K562 (cell line): Measurements from ENCODE around the gene ISG20L2. TPM values are rescaled to one million over a fixed set of nuclear protein-coding genes. Genes with fewer than 3 reads are reported as not detected.
A peak's percentile ranks its signal among the peaks of the same experiment; 100 is the strongest.

Source experiments
- POLR2A ChIP-seq: fragments of 450-650 bp; conservative IDR thresholded peaks from 2 replicates; pipeline ENCODE4 v1.6.1; 2016
- ZNF124 ChIP-seq: sonication (generic); formaldehyde crosslinking; IDR thresholded peaks from 2 replicates; pipeline ENCODE4 v1.8.1; 2022; ENCODE audit warnings: missing genetic modification reagents
- polyA plus RNA-seq, 8 experiments: library from polyadenylated mRNA; depleted of rRNA in 4 of 8; stranded (reverse) in 5 of 8; unstranded in 3 of 8; fragments of >200 nt; fragmentation: Nextera tagmentation in 2 of 8; fragmentation: Illumina TruSeq in 1 of 8; extraction: Ambion mirVana in 2 of 8; extraction: Trizol in 1 of 8; gene quantifications; 2 replicates each; pipeline versions ENCODE4 v1.2.1 to v1.2.3, GENCODE V29; 2011 to 2014; ENCODE audit warnings: inconsistent platforms in 1 of 8, missing spikeins in 1 of 8
- total RNA-seq, 7 experiments: library from RNA; depleted of rRNA in 6 of 7; stranded (reverse); fragments of >200 nt in 6 of 7; fragmentation: Illumina TruSeq in 2 of 7; extraction: Trizol in 2 of 7; gene quantifications; 2 replicates each; pipeline versions ENCODE4 v1.2.1 to v1.2.3, GENCODE V29; 2011 to 2021; ENCODE audit warnings: low replicate concordance in 1 of 7
- TF ChIP-seq, protein P1 (sequence below): fragments of 450-650 bp; IDR thresholded peaks from 2 replicates; pipeline ENCODE4 v1.6.1; 2016; ENCODE audit warnings: antibody characterized with exemption
- TF ChIP-seq, protein P2 (sequence below): sonication (generic); formaldehyde crosslinking; IDR thresholded peaks from 2 replicates; pipeline ENCODE4 v1.5.0; 2020; ENCODE audit warnings: missing genetic modification reagents
- TF ChIP-seq, protein P3 (sequence below), 2 experiments: fragments of 450-650 bp; conservative IDR thresholded peaks; 2 replicates each; pipeline ENCODE4 v1.6.1; 2017; ENCODE audit warnings: mild to moderate bottlenecking in 2 of 2, moderate library complexity in 2 of 2
- TF ChIP-seq, protein P4 (sequence below), 3 experiments: fragments of 200-800 bp in 1 of 3; fragments of 250-450 bp in 1 of 3; fragments of 450-650 bp in 1 of 3; sonication (Bioruptor Pico) in 1 of 3; sonication (Bioruptor generic) in 1 of 3; formaldehyde crosslinking in 1 of 3; IDR thresholded peaks; 2 replicates each; pipeline versions ENCODE4 v1.6.1 to v1.8.0; 2016 to 2022; ENCODE audit warnings: mild to moderate bottlenecking in 2 of 3, missing genetic modification characterization in 2 of 3, missing compliant biosample characterization in 1 of 3, moderate library complexity in 1 of 3
- TF ChIP-seq, protein P5 (sequence below): fragments of 450-650 bp; conservative IDR thresholded peaks from 2 replicates; pipeline ENCODE4 v1.6.1; 2016; ENCODE audit warnings: missing genetic modification characterization, low read depth, mild to moderate bottlenecking, missing compliant biosample characterization, moderate library complexity

Gene ISG20L2
- total and polyA plus RNA-seq, 9 of the 15 experiments (the other 6 are each of a cell fraction or from before 2014, with no cell fraction given), result 21.3 to 130 (median 50.3) TPM

DNA sequence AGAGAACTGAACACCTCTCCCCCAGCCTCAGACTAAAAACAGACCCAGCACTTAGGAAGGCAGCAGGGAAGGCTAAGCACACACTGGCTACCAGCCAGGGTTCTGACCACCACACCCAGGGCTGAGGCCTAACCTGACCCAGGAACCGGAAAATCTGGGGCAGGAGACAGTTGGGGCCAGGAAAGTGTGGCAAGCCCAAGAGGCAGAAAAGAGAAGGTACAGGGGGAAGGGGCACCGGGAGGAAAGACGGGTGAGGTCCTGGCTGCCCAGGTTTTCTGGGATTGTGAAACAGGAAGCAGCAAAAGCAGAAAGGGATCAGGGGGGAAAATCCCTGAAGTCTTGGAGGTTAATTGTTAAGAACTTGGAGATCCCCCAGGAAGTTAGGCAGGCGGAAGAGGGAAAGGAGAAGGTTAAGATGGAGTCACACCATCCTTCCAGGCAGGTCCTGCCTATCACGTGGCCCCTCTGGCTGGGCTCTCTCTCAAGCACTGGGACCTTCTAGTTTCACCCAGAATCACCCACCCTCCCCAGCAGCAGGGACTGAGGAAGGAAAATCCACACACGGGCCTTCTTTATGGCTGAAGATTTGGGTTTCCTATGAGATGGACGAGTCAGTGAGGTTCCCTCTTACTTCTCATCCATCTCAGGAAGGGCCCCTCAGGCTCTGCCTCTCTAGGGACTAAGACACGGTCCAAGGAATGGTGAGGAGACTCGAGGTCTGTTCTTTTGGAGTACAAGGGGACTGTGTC lies 20.3 kb upstream of the ISG20L2 start (continued):
- TF ChIP-seq, protein P1, sequence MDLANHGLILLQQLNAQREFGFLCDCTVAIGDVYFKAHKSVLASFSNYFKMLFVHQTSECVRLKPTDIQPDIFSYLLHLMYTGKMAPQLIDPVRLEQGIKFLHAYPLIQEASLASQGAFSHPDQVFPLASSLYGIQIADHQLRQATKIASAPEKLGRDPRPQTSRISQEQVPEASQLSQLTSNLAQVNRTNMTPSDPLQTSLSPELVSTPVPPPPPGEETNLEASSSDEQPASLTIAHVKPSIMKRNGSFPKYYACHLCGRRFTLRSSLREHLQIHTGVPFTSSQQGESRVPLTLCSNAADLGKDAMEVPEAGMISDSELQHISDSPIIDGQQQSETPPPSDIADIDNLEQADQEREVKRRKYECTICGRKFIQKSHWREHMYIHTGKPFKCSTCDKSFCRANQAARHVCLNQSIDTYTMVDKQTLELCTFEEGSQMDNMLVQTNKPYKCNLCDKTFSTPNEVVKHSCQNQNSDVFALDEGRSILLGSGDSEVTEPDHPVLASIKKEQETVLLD, result no peak
- TF ChIP-seq, protein P2, sequence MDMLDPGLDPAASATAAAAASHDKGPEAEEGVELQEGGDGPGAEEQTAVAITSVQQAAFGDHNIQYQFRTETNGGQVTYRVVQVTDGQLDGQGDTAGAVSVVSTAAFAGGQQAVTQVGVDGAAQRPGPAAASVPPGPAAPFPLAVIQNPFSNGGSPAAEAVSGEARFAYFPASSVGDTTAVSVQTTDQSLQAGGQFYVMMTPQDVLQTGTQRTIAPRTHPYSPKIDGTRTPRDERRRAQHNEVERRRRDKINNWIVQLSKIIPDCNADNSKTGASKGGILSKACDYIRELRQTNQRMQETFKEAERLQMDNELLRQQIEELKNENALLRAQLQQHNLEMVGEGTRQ, result peak; percentile 73
- TF ChIP-seq, protein P3, sequence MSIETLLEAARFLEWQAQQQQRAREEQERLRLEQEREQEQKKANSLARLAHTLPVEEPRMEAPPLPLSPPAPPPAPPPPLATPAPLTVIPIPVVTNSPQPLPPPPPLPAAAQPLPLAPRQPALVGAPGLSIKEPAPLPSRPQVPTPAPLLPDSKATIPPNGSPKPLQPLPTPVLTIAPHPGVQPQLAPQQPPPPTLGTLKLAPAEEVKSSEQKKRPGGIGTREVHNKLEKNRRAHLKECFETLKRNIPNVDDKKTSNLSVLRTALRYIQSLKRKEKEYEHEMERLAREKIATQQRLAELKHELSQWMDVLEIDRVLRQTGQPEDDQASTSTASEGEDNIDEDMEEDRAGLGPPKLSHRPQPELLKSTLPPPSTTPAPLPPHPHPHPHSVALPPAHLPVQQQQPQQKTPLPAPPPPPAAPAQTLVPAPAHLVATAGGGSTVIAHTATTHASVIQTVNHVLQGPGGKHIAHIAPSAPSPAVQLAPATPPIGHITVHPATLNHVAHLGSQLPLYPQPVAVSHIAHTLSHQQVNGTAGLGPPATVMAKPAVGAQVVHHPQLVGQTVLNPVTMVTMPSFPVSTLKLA (conservative IDR thresholded peaks at IDR 0.05), result peak; percentile 35 to 49; a peak in 2 of 4 replicates
- TF ChIP-seq ZNF124 (no peak), POLR2A (peak; percentile 29; the same call in 1 of the 2 replicates)
- TF ChIP-seq, protein P4, sequence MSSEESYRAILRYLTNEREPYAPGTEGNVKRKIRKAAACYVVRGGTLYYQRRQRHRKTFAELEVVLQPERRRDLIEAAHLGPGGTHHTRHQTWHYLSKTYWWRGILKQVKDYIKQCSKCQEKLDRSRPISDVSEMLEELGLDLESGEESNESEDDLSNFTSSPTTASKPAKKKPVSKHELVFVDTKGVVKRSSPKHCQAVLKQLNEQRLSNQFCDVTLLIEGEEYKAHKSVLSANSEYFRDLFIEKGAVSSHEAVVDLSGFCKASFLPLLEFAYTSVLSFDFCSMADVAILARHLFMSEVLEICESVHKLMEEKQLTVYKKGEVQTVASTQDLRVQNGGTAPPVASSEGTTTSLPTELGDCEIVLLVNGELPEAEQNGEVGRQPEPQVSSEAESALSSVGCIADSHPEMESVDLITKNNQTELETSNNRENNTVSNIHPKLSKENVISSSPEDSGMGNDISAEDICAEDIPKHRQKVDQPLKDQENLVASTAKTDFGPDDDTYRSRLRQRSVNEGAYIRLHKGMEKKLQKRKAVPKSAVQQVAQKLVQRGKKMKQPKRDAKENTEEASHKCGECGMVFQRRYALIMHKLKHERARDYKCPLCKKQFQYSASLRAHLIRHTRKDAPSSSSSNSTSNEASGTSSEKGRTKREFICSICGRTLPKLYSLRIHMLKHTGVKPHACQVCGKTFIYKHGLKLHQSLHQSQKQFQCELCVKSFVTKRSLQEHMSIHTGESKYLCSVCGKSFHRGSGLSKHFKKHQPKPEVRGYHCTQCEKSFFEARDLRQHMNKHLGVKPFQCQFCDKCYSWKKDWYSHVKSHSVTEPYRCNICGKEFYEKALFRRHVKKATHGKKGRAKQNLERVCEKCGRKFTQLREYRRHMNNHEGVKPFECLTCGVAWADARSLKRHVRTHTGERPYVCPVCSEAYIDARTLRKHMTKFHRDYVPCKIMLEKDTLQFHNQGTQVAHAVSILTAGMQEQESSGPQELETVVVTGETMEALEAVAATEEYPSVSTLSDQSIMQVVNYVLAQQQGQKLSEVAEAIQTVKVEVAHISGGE (CRISPR knock-in tag; IDR thresholded peaks at IDR 0.05), result peak in 1 of 3 experiments; percentile 40; a peak in 1 of 6 replicates
- TF ChIP-seq, protein P5, sequence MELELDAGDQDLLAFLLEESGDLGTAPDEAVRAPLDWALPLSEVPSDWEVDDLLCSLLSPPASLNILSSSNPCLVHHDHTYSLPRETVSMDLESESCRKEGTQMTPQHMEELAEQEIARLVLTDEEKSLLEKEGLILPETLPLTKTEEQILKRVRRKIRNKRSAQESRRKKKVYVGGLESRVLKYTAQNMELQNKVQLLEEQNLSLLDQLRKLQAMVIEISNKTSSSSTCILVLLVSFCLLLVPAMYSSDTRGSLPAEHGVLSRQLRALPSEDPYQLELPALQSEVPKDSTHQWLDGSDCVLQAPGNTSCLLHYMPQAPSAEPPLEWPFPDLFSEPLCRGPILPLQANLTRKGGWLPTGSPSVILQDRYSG (tag), result no peak
